Transverse colon (tissue), 4 donors: ENCODE measurements around the gene RAP1GAP2.

Experiments used
- CTCF ChIP-seq, 5 experiments: fragments of 200-600 bp in 3 of 5; fragments of 450-650 bp in 2 of 5; sonication (generic) in 3 of 5; IDR thresholded peaks; 1 replicate in 2 of 5; 2 replicates in 3 of 5; pipeline ENCODE4 v1.5.1; 2016 to 2017; ENCODE audit warnings: antibody characterized with exemption in 5 of 5, inconsistent platforms in 3 of 5, mild to moderate bottlenecking in 2 of 5, moderate library complexity in 1 of 5
- EP300 ChIP-seq: sonication (generic); formaldehyde crosslinking; IDR thresholded peaks from one replicate; pipeline ENCODE4 v1.6.1; 2017; ENCODE audit warnings: antibody characterized with exemption, low read depth
- POLR2A ChIP-seq: fragments of 450-650 bp; IDR thresholded peaks from one replicate; pipeline ENCODE4 v1.6.1; 2016; ENCODE audit warnings: antibody characterized with exemption, mild to moderate bottlenecking, moderate library complexity
- POLR2AphosphoS5 ChIP-seq, 3 donors: sonication (generic); formaldehyde crosslinking; IDR thresholded peaks; one replicate each; pipeline ENCODE4 v1.6.1; 2016; ENCODE audit warnings: antibody characterized with exemption in 3 of 3

- no peak for TF ChIP-seq EP300
- TF ChIP-seq CTCF (IDR thresholded peaks at IDR 0.05) = no peak
- TF ChIP-seq POLR2AphosphoS5 (IDR thresholded peaks at IDR 0.05) = no peak
- no peak for TF ChIP-seq POLR2A
These were observed 141.2 kb downstream of the RAP1GAP2 start for GRCh38 chr17:2937331-2938003.
